Measurements from ENCODE around the gene ZPBP2.

GRCh38 chr17:39835038-39835786, 32.8 kb upstream of the ZPBP2 start:
- peak in 1 of 4 donors; percentile 10 for TF ChIP-seq CTCF (IDR thresholded peaks at IDR 0.05)
- no peak for TF ChIP-seq POLR2A (IDR thresholded peaks at IDR 0.05)

All from right lobe of liver (tissue), 4 donors.